Measurements from ENCODE around the gene ENPP6.

The ENPP6 gene

DNA sequence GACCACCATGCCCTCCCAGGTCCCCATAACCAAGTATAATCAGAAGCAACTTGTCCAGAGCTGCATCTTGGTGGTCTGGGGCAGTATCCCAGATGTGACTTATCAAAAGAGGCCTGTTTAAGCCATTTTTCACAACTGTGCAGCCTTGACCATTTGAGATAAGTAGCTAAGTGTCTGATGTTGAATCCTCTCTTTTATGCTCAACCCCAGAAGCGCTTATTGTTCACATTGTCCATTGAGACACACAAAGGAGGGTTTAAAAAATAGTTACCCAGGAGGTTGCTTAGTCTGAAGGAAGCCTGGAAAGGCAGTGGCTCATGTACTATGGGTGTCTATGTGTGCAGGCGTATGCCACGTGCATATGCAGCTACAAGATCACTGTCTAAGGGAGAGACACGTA lies 27.0 kb downstream of the ENPP6 start:
- DNase-seq (ENCODE audit: low read depth in 2 of 2) = no peak

GRCh38 chr4:184189966-184190365 lies 27.7 kb downstream of the ENPP6 start:
- DNase-seq (ENCODE audit: low read depth in 2 of 2) = no peak

GRCh38 chr4:184188443-184189400 lies 29.0 kb downstream of the ENPP6 start:
- DNase-seq (ENCODE audit: low read depth in 2 of 2) = no peak

GRCh38 chr4:184177271-184177670 lies 40.4 kb downstream of the ENPP6 start:
- DNase-seq (ENCODE audit: low read depth in 2 of 2) = no peak

DNA sequence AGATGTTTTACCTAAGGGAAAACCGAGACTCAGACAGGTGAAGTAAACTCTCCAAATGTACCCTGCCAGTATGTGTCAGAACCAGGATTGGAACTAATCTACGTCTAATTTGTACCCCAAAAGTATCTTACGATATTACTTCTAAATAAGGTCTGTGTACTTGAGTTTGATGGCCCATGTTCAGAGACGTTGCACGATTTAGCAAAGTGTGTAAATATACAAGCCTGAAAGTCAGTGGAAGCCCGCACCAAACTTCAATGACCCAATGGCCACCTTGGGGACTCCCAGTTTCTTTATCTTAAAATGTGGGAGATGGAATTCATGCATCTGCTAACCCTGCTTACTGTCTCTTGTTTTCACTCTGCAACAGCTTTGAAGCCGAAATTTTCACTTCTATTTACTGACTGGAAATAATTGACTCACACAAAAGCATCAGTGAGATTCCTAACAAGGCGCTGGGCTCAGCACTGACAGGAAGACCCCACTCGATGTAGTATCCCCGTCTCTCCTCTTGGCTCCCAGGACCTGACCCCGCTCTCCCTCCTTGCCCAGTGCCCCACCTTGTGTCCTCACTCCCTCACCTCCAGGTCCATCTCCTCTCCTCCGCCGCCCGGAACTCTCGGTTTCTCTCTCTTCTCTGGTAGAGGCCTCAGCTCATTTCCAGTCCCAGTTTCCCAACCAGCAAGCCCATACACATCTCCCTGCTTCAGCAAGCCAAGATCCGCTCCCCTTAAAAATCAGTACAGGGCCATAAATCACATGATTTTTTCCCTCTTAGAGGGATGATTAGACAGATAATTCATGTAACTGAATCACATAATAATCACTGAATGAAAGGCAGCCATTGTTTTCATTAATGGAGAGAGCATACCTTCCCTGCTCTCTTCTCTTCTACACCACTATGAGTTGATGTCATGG lies 42.8 kb downstream of the ENPP6 start:
- DNase-seq (ENCODE audit: low read depth in 2 of 2) = no peak

- DNase-seq (ENCODE audit: low read depth in 2 of 2) = no peak
Observed at GRCh38 chr4:184171011-184171410, 46.7 kb downstream of the ENPP6 start.

- DNase-seq (ENCODE audit: low read depth in 2 of 2) = no peak
Observed at GRCh38 chr4:184169225-184169867, 48.3 kb downstream of the ENPP6 start.

DNA sequence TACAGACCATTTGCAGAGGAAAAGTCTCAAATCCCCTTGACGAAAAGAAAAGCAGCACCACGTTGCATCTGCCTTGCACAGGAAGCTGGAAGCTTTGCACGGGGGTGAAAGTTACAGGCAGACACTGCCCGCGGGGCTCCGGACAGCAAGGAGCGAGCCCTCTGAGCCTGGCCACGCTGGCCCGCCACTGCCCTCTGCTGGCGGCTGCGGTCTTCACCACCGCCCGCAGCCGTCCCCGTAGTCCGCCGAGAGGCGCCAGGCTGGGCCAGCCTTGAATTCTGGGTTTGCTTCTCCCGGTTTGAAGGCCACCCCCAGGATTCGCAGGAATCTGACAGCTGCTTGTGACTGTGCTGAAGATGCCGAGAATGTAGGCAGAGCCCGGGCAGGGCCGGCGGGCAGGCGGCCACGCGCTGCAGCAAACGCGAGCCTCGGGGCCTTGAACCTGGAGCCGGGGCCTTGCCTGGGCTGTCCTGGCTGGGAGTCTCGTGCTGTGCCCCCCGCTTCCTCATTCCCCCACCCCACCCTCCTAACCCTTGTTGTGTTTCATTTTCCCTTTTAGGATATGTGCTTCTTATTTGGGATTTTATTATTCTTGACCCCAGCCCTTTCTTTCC lies 49.2 kb downstream of the ENPP6 start:
- peak; percentile 24 to 55 for DNase-seq (ENCODE audit: low read depth in 2 of 2)

DNA sequence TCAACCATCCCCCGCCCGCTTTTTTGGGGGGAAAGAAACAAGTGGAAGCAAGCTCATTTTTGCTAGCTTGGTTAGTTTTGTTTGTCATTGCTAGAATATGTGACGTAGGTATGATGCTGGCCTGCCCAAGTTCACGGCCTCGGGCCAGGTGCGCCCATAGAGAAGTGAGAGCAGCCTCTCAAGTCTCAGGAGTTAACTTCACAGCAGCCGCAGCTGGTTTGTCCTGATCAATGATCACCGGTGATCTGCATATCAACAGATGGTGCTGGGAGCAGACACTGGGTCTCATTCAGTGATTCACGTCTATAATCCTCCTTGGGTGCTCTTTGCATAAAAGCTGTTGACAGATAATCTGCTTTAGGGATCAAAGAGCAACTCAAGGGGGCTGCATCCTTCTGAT lies 50.1 kb downstream of the ENPP6 start:
- no peak for DNase-seq (ENCODE audit: low read depth in 2 of 2)

GRCh38 chr4:184166736-184167135 lies 50.9 kb downstream of the ENPP6 start:
- DNase-seq (ENCODE audit: low read depth in 2 of 2) = no peak

- no peak for DNase-seq (ENCODE audit: low read depth in 2 of 2)
Observed at GRCh38 chr4:184165291-184165690, 52.4 kb downstream of the ENPP6 start.

- no peak for DNase-seq (ENCODE audit: low read depth in 2 of 2)
Observed at GRCh38 chr4:184163813-184164212, 53.9 kb downstream of the ENPP6 start.

DNA sequence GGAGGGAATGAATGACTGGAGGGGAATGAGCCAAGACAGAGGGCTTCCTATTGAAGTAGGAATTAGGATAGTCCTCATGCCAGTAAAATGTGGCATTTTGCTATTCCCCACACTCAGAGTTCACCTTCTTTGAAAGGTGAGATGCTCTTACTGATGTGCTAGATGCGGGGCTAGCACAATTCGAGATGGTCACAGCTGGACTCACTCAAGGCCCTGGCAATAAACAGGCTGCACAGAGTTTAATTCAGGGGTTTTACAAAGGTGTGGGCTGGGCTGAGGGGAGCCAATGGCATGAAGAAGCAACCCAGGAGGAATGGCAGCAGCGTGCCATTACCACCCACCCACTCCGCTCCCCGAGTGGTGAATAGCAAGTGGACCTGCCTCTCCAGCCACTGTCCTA lies 55.1 kb downstream of the ENPP6 start:
- no peak for DNase-seq (ENCODE audit: low read depth in 2 of 2)

DNA sequence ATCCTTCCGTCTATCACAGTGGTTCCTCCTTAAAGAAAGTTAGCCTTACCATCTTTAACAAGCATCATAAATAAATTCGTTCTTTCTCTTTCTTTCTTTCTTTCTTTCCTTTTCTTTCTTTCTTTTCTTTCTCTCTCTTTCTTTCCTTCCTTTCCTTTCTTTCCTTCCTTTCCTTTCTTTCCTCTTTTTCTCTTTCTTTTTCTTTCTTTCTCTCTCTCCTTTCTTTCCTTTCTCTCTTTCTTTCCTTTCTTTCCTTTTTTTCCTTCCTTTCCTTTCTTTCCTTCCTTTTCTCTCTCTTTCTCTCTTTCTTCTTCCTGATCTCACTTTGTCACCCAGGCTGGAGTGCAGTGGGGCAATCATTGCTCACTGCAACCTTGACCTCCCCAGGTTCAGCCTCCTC lies 60.4 kb downstream of the ENPP6 start:
- DNase-seq (ENCODE audit: low read depth in 2 of 2) = no peak

GRCh38 chr4:184156163-184156920 lies 61.3 kb downstream of the ENPP6 start:
- DNase-seq (ENCODE audit: low read depth in 2 of 2) = no peak

DNA sequence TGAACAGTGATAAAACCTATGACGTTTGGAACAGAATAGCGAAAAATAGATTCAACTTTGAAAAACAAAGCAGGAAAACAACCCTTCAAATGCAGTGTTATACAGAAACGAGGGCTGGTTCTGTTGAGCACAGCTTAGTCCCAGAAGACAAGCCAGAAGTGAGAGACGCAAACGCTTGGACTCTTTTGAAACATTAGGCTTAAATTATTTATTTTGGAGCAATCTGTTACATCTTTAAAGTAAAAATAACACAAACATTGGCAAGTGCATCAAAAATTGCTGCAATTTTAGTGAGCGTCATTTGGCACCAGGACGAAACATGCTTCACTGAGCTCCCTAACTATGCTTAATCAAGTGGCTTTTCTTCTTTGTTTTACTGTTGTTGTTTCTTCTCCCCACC lies 63.5 kb downstream of the ENPP6 start:
- no peak for DNase-seq (ENCODE audit: low read depth in 2 of 2)

- no peak for DNase-seq (ENCODE audit: low read depth in 2 of 2)
Observed at GRCh38 chr4:184153781-184154180, 63.9 kb downstream of the ENPP6 start.

GRCh38 chr4:184151988-184152485 lies 65.6 kb downstream of the ENPP6 start:
- DNase-seq (ENCODE audit: low read depth in 2 of 2) = no peak

DNA sequence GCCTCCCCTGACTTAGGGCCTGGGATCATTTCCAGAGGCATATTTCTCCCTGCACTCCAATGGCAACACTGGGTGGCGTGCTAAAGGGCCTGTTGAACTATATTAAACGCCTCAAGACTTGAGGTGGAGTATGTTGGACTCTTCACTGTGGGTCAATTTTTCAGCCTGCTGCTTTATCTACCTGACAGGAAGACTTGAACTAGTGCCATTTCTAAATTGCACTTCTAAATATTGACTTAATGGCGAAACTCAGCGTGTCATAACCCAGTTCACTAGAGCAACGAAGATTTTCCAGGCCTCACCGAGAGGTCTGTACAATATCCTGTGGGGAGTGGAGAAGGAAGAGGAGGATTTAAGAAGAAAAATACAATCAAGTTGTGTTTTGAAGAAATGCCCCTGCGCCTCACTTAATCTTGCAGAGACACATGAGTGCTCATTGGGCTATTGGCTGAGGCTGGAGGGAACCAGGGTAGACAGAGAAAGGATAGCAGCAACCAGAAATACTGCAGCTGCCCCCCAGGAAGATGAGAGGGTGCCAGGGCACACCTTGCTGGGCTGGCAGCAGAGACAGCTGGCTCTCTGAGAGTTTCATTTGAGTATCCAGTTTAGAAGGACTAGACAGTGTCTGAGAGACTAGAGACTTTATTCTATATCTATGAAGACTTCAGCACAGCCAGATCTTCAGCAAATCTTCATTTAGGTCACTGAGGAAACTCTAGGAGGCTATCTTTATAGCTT lies 67.4 kb downstream of the ENPP6 start:
- no peak for DNase-seq (ENCODE audit: low read depth in 2 of 2)
